AG04449 (cell line): ENCODE results near the gene FNDC3B.

Experiments used
- CTCF ChIA-PET: fragments of 350-600 bp; formaldehyde crosslinking; extraction: SDS; loops from one replicate; lab custom pipeline; 2021; ENCODE audit warnings: antibody characterized with exemption; lab: Yijun Ruan, JAX
- POLR2A ChIA-PET: fragments of 400-600, 350-600 bp; formaldehyde crosslinking; extraction: SDS; loops from one replicate; lab custom pipeline; 2020; ENCODE audit warnings: antibody characterized with exemption, inconsistent platforms; lab: Yijun Ruan, JAX
- DNase-seq: peaks from one replicate; pipeline ENCODE4 v3.0.0-alpha.2; 2010; ENCODE audit warnings: low read depth, low spot score
- H3K4me3 ChIP-seq: 2 replicates; pipeline ENCODE4 v1.5.1; 2011; ENCODE audit warnings: low read depth, mild to moderate bottlenecking, control low read depth, low read length
- CTCF ChIP-seq: IDR thresholded peaks from one replicate; pipeline ENCODE4 v1.5.1; 2011; ENCODE audit warnings: mild to moderate bottlenecking, moderate library complexity, low read length, control low read depth, inconsistent platforms; ENCODE audit not compliant: insufficient read depth; ENCODE audit errors: missing control alignments

The FNDC3B gene

GRCh38 chr3:172193436-172193835, 154.1 kb downstream of the FNDC3B start:
- no peak for TF ChIP-seq CTCF
- POLR2A ChIA-PET = no interaction called here
- no peak overlapping the region for H3K4me3 ChIP-seq
- CTCF ChIA-PET = no interaction called here
- no peak for DNase-seq

- CTCF ChIA-PET = interaction anchor here (1.1 to 1.5 kb wide), 2 partner anchors 9 to 161 kb away, joined by 3 to 5 read pairs; no protein-coding TSS in a partner anchor
- no peak for TF ChIP-seq CTCF
- H3K4me3 ChIP-seq = no peak overlapping the region
- POLR2A ChIA-PET = no interaction called here
- DNase-seq = no peak
Observed at GRCh38 chr3:172194702-172195406, 155.5 kb downstream of the FNDC3B start.

- TF ChIP-seq CTCF = no peak
- ChIA-PET POLR2A (no interaction called here), CTCF (interaction anchor here (1.1 to 1.5 kb wide), 3 partner anchors 9 to 161 kb away, joined by 3 to 5 read pairs (median 3); no protein-coding TSS in a partner anchor)
- H3K4me3 ChIP-seq = no peak overlapping the region
- DNase-seq = no peak
Observed at GRCh38 chr3:172195407-172195754, 156.0 kb downstream of the FNDC3B start.

GRCh38 chr3:172197344-172197743, 158.0 kb downstream of the FNDC3B start:
- ChIA-PET POLR2A (no interaction called here), CTCF (no interaction called here)
- DNase-seq = no peak
- TF ChIP-seq CTCF = no peak
- no peak overlapping the region for H3K4me3 ChIP-seq

GRCh38 chr3:172198428-172198827, 159.1 kb downstream of the FNDC3B start:
- no peak for TF ChIP-seq CTCF
- ChIA-PET CTCF (no interaction called here), POLR2A (no interaction called here)
- DNase-seq = no peak
- no peak overlapping the region for H3K4me3 ChIP-seq

- ChIA-PET POLR2A (no interaction called here), CTCF (no interaction called here)
- no peak overlapping the region for H3K4me3 ChIP-seq
- no peak for TF ChIP-seq CTCF
- no peak for DNase-seq
Observed at GRCh38 chr3:172199850-172200369, 160.5 kb downstream of the FNDC3B start.
